ENCODE data around the gene PPP1R26.

GRCh38 chr9:135520916-135521607 lies 41.5 kb downstream of the PPP1R26 start, which contains the start of gene LCN1:
- no peak for TF ChIP-seq CTCF (IDR thresholded peaks at IDR 0.05; ENCODE audit: poor library complexity)
- no peak for TF ChIP-seq EZH2 (IDR thresholded peaks at IDR 0.05; ENCODE audit: borderline replicate concordance)
- no peak for TF ChIP-seq EZH2phosphoT487 (IDR thresholded peaks at IDR 0.05; ENCODE audit: low read depth, severe bottlenecking, unreplicated experiment)

All from hepatocyte (in vitro differentiated cells).